SK-N-SH treated with all-trans-retinoic acid at 6 μM for 48 hours (cell line): ENCODE measurements around the gene TDRD3.

Source experiments
- CREB5 ChIP-seq: fragments of 250-450 bp; sonication (Bioruptor Pico); IDR thresholded peaks from 2 replicates; pipeline ENCODE4 v1.5.1; 2020; ENCODE audit warnings: low read depth, mild to moderate bottlenecking, moderate library complexity
- CSDC2 ChIP-seq: fragments of 250-450 bp; sonication (Bioruptor Pico); IDR thresholded peaks from 2 replicates; pipeline ENCODE4 v1.5.0; 2020; ENCODE audit warnings: mild to moderate bottlenecking, moderate library complexity
- CSRNP3 ChIP-seq: fragments of 250-450 bp; sonication (Bioruptor Pico); IDR thresholded peaks from 2 replicates; pipeline ENCODE4 v1.5.1; 2021; ENCODE audit warnings: mild to moderate bottlenecking, moderate library complexity
- RARB ChIP-seq: fragments of 250-450 bp; sonication (Bioruptor Pico); IDR thresholded peaks from 2 replicates; pipeline ENCODE4 v1.8.0; 2021; ENCODE audit warnings: mild to moderate bottlenecking, moderate library complexity
- ZFP3 ChIP-seq: fragments of 250-450 bp; sonication (Bioruptor Pico); IDR thresholded peaks from 2 replicates; pipeline ENCODE4 v1.5.0; 2020; ENCODE audit warnings: mild to moderate bottlenecking, moderate library complexity
- ZFP30 ChIP-seq: fragments of 450-650 bp; formaldehyde crosslinking; IDR thresholded peaks from 2 replicates; pipeline ENCODE4 v1.5.0; 2022; ENCODE audit warnings: mild to moderate bottlenecking, moderate library complexity
- ZNF8 ChIP-seq: fragments of 450-650 bp; formaldehyde crosslinking; IDR thresholded peaks from 2 replicates; pipeline ENCODE4 v1.5.0; 2020; ENCODE audit warnings: mild to moderate bottlenecking, moderate library complexity

GRCh38 chr13:60414177-60414576, 17.2 kb downstream of the TDRD3 start:
- TF ChIP-seq CSDC2, result no peak
- TF ChIP-seq RARB (CRISPR knock-in tag), result no peak
- TF ChIP-seq ZFP30 (CRISPR knock-in tag), result no peak
- no peak for TF ChIP-seq CSRNP3 (CRISPR knock-in tag)
- no peak for TF ChIP-seq ZNF8 (CRISPR knock-in tag)
- no peak for TF ChIP-seq CREB5
- no peak for TF ChIP-seq ZFP3 (CRISPR knock-in tag)
